Activated T-cell treated with anti-CD3 and anti-CD28 coated beads, Interleukin-2, amount 50 U/mL, for 1 hour (primary cell): ENCODE data around the gene DLGAP4.

Experiments used
- DNase-seq: peaks from one replicate; pipeline ENCODE4 v3.0.0-alpha.2; 2020

The DLGAP4 gene

DNA sequence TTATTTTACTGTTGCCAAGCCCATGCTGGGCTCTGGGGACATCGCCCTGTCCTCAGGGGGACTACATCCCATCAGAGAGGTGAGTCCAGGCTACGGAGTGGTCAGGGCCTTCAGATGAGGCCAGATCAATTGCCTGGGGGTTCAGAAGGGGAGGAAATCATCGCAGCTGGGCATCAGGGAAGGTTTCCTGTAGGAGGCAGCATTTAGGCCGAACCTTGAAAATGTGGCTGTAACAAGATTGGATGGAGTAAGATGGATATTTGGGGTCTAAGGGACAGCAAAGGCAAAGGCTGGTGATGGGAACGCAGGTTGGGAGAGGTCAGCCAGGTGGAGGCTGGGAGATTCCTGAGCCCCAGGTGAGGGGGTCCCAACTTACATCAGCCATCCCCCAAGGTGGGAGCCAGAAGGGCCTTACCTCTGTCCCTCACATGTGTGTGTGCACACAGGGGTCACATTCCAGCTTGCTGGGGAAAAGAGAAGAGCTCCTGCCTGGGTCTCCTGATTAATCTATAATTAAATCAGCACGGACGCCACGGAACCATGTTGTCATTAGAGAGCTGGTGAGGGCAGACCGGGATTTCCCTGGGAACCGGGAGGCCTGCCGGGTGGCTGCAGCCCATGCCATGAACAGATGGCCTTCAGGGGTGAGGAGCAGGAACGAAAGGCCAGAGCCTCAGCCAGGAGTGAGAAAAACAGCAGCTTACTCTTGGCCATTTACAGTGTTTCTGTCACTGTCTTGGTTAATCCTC, 30.5 kb upstream of the DLGAP4 start:
- no peak for DNase-seq

DNA sequence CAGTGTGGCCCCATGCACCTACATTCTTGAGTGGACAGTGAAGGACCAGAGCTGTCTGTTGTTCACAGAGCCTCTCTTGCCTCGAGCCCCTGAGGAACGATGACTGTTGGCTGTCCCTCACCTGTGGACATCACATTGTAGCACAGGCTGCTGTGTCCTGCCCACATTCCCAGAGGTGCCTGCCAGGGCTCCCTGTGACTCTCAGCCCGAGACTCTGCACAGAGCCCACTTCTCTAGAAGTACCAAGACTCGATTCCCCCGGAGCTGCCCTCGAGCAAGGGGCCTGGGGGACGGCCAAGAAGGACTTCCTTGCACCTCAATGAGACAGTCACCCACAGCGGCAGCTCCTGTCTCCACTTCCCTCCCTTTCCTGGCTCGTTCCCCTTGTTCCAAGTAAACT, 28.6 kb upstream of the DLGAP4 start:
- no peak for DNase-seq

DNA sequence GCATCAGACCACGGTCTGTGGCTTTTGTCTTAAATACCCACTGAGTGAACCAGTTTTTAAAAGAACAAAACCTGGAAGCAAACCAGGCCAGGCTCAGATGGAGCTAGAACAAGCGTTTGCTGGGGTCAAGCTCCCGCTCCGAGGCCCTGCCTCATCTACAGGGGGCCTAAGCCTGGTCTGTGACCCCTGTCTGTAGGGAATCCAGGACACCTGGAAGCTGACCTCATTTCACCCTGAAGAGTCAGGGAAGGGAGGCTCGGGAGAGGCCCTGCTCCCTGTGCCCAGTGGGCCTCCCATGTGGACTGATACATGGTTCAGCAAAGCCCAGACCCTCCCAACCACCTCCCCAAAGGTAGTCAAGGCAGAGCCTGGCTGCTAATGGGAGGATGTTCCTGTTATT, 26.8 kb upstream of the DLGAP4 start:
- no peak for DNase-seq

DNA sequence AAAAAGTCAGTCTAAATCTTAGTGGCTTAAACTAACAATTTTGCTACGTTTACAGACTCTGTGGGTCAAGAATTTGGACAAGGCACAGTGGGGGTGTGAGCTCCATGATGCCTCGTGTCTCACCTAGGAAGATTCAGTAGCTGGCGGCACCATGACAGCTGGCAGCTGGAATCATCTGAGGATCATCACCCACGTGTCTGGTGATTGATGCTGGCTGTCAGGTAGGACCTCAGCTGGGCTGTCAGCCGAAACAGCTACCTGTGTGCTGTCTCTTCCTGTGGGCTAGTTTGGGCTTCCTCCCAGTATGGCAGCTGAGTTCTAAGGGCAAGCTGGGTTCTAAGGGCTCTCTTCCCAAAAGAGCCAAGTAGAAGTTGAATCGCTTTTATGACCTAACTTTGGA, 26.4 kb upstream of the DLGAP4 start:
- DNase-seq, result no peak

DNA sequence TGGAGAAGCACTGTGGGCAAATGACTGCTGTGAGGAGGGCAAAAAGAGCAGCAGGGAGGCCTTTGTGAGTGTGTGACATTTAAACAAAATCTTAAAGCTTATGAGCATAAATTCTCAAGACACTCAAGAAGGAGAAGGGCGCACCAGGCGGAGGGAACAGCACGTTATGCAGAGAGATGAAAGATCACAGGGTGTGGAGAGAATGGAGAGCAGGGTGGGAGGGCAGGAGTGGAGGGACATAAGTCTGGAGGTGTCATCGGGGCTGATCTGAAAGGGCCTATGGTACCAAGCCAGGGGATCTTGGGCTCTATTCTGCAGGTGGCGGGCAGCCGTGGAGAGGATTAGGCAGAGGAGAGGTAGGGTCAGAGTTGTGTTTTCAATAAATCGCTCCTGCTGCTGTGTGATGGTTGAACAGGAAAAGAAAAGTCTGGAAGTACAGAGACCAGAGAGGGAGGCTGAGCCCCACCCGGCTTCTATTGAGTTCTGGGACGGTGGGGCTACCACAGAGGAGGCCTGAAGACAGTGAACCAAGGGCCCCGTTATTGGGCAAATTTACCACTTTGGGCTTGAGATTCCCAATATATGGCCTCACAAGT, 24.3 kb upstream of the DLGAP4 start:
- DNase-seq, result no peak

DNA sequence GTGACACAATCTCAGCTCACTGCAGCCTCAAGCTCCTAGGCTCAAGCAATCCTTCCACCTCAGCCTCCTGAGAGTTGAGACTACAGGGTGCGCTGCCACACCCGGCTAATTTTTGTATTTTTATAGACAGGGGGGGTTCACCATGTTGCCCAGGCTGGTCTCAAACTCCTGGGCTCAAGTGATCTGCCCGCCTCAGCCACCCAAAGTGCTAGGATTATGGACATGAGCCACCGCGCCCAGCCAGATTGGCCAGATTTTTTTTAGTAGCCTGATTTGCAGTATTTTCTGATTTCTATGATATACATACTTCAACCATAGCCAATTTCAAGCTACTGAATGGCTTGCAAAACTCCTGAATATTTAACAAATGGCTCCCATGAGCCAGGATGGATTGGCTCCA, 21.4 kb upstream of the DLGAP4 start:
- DNase-seq, result no peak

DNA sequence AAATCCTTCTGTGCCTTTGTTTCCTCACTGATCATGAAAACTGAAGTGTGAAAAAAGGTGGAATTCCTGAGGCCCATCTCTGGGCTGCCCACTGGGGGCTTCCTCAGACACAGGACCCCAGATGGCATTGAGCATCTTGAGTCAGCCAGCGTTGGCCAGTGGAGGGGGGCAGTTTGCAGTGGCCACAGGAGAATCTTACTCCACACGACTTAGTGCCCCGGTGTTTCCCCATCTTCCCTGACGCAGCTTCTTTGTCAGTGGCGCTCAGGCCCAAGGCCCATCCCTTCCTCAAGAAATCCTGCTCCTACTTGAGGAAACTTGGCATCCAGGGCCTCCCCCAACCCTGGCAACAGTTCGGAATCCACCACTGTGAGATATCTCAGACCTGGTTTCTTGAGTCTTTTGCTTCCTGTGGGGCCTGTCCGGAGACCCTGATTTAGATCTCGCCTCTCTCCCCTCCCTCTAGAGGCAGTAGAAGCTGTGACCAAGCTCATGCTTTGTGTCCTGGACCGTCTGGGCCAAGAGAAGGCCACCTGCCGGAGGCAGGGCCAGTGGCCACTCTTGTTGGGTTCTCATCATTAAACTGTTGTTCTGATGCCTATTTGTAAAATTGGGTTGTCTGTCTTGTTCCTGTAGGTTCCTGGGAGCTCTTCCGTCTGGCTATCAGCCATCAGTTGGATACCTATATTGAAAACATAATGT, 20.2 kb upstream of the DLGAP4 start:
- DNase-seq, result no peak

DNA sequence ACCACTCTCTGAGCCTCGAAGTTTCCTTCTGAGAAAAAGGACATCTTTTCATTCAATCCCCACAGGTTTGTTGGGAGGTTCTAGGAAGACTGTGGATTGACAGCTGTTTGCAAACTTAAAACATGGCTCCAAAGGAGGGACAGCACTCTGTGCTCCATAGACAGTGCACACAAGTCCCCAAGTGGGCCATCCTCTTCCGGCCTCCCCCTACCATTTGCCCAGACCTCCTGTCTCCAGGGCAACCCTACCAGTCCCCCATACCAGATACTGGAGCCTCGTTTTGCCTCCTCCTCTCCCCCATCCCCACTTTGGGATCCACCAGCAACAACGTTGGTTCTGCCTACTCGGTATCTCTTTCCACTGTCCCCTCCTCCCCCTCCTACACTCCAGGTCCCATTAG, 8.5 kb upstream of the DLGAP4 start:
- no peak for DNase-seq

DNA sequence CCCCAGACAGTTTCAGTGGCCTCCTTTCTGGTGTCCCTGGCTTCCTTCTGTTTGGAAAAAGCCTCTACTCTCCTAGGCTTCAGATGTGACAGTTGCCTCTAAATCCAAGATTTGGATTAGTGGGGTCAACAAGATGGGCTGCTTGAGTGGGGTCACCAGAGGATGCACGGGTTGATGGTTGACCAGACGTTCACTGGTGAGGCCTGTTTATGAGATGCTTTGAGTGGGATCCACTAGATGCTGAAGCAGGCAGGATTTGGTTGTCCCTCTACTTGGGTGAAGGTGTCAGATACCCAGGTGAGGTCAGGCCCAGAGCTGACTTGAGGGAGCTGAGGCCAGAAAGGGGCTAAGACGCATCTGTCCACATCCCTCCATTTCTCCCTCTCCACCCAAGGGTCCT, 8.1 kb upstream of the DLGAP4 start:
- DNase-seq, result no peak

DNA sequence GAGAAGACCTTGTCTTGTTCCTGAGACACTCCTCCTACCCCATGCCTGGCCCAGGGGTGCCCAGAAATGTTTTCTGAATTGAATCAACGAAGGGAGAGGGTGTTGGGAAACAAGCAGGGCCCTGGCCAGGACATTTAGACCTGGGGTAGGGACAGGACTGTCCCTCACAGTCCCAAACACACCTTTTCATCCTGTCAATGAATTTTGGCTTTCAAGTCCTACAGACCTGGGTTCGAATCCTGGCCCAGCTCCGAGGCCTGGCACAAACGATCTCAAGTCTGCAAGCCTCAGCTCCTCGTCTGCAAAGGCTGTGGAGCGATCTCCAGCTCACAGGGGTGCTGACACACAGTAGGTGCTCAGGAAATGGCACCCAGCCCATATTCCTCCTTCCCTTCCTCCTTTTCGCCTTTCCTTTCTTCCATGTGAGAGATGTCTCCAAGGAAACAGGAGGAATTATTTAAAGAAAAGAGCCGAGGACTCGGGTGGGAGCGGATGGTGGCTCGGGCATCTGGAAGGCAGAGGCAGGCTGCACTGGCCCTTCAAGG, 7.3 kb upstream of the DLGAP4 start:
- no peak for DNase-seq

DNA sequence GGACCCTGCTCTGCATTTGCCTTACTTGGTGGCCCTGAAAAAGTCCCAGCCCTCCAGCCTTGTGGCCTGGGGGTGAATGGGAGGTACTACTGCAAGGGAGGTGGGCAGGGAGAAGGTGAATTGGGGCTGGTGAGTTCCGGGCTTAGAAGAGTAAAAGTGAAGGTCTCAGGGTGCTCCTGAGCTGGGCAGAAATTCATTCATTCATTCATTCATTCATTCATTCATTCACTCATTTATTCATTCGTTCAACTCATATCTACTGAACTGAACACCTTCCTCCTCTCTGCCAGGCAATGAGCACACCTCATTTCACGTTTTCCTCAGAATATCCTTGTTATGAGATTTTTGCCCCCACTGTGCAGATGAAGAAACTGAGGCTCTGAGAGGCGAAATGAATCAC, 6.7 kb upstream of the DLGAP4 start:
- no peak for DNase-seq

DNA sequence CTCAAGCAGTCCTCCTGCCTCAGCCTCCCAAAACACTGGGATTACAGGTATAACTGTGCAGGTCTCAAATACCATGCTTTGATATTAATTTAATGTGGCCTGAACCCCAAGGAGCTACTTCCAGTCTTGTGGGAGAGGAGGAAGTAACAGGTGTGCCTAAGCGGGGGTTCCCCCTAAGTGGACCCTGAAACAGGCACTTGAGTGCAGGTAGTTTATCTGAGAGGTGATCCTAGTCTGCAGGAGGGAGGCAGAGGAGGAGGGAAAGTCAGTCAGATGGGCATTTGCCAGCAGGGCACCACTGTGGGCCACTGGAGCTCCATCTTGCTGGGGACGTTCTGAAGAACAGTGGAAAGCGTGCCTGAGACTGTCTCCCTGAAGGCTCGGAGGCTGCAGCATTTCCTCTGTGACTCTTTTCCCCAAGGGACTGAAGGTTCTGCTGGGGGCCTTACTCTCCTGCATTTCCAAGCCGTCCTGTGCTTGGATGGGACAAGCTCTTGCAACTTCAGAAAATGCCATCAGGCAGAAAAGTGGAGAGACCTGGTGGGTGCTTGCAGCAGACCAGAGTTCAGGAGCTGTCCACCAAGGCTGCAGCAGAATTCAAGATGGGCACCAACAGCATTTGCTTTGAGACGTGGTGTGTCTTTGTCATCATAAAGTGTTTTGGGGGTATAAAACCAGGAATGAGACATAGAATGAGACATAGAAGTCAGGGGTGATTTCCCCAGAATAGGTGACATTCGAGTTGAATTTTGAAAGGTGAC, 4.6 kb upstream of the DLGAP4 start:
- no peak for DNase-seq

DNA sequence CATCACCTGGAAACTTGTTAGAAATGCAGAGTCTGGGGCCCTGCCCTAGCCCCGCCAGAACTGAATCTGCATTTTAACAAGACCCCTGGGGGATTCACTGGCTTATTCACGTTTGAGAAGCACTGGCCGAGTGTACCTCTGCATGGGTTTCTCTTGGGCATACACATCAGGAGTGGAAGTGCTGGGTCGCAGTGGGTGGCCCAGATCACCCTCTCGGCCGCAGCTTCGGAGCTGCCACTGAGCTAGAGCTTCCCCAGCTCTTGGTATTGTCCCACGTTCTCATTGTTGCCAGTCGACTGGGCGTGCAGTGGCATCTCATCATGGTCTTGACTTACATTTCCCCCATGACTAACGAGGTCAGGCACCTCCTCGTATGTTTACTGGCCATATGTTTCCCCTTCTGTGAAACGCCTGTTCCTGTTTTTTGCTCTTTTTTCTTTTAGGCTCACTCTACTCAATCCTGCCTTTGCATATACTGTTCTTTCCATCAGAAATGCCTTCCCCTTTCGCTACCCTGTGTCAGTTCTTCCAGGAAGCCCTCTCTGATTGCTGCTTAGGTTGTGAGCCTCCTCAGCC, 3.0 kb upstream of the DLGAP4 start:
- DNase-seq, result no peak

DNA sequence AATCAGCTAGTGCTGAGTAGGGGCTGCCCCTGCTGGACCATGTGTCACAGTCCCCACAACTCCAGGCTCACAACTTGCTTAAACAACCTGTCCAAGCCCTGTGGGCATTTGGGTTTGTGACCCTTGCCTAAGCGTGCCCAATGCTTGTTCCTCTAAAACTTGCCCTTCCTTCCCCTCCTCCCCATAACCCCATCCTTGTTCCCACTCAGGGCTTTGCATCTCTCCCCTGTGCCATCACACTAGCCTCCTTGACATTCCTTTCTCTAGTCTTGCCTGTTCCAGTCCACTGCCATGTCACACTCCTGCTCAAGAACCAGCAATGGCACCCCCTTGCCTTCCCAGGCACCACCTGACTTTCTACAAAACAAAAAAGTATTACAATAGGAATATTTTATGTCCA, 2.3 kb upstream of the DLGAP4 start:
- DNase-seq, result no peak

DNA sequence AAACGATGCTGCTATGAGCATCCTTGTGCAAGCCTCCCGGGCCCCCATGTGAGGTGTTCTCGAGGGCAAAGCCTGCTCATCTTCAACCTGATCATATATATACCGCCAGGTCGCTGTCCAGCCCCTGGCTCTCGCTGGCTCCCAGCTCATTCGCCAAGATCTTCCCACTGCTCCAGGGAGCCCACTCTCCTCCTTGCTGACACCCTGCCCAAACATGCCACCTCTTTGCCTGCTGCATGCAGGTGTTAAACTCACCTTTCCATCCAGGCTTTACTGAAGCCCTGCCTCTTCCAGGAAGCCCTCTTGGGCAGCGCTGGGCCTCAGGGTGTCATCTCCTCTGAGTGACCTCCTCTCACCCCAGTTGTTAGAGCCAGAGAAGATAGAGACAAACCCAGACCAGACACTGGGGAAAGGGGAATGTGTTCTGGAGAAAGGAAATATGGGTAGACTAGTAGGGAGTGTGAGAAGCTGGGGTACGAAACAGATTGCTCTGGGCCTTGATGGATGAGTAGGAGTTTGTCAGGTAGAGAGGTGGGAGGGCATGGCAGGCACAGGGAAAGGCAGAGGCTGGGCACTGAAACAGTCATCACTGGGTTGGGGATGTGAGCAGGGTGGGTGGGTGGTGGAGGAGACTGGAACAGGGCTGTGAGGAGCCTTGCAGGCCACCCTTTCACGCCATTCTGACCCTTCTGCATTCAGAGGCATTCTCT, 1.2 kb upstream of the DLGAP4 start:
- no peak for DNase-seq

DNA sequence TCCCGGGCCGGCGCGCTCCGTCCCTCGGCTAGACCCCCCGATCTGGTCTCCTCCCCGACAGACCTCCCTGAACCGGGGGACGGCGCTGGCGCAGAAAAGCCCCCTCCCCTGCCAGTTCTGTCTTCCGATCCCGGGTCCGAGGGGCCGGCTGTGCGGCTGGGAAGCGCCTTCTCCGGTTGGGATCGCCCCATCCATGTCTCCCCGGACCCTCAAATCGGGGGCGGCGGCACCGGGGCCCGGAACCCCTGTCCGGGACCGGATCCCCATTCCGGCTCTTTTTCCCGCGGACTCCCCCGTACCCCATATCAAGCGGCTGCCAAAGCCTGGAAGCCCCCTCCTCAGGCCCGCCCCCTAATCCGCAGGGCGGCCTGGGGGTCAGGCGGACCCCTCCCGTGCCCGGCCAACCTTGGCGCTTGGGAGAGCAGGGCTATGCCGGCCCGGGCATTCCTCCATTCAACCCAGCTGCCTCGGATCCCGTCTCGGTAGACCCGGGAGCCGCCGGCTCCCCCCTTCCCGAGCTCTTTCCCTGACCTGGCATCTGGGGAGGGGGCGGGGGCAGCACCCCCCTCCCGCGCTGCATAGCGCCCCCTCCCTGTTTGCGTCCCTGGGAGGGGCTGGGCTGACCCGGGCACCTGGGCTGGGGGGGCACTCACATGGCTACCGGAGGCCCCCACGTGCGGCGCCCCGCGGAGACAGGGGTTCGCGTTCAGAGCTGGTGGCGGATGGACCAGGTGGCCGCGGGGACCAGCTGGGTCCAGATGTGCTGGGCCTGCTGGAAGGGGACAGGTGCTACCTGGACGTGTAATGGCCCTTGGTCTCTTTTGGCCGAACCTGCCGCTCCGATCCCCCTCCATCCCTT, 643 bp downstream of the DLGAP4 start:
- no peak for DNase-seq

DNA sequence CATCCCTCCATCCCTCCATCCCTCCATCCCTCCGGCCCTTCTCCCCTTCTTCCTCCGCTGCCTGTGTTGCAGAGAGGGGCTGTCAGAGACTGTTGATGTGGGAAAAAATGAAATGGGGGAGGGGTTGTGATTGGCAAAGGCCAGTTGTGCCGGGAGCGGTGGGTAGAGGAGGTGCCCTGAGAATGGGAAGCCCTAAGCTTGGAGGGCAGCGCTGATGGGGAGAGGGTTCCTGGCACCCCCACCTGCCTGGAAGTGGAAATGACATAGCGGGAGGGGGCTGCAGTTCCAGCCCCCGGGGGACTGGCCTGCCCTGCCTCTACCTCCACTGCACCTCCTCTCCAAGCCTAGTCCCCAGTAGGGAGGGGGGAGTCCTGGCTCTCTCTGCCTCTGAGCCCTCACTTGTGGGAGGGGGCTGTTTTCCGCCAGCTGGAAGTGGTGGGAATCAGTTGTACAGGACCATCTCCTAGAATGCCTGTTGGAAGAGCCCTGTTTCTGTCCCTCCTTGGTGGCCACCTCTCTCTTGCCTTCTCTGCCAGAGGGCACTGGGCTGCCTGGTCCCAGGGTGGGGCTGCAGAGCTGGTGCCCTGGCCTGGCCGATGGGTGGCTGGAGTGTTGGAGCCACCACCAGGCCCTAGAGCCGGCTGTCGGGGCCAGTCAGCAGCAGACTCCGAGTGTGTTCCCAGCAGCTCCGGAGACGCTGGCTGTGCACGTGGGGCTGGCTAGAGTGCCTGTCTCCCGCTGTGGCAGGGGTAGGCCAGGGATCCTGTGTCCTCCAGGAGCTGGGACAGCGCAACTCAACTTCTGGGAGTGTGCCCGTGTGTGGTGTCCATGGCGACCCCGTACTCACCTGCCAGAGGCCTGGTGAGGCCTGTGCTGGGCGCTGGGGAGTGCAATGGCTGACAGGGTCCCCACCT, 1.5 kb downstream of the DLGAP4 start:
- DNase-seq, result no peak

DNA sequence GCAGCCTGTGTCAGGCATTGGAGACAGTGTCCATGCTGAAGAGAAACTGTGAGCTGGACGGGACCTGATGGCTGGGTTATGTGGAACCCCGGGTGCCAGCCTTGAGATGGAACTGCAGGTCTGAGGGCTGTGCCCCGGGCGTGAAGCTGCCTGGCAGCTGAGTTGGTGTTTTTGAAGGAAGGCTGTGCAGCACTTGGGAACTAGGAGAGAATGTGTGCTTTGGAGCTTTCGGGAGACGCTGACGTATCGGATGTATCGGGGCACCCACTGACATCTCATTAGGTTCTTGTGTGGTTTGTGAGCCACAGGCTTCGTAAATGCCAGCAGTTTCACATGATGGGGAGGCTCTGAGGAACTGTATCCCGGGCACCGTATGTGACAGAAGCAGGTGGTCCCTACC, 2.2 kb downstream of the DLGAP4 start:
- no peak for DNase-seq

DNA sequence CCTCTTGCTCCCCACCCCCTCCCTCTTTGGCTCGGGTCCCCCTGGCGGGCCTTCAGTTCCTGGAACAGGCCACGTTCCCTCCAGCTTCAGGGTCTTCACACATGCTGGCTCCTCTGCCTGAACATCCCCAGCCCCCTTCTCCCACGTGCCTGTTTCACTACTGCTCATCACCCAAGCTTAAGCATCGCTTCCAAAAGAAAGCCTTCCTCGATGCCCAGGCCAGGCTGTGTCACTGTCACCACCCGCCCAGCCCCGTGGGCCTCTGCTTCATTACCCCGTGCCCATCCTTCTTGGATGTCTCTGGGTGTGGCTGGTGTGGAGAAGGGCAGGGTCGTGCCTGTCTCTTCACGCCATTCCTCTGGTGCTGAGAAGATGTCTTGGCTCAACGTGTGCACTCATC, 2.8 kb downstream of the DLGAP4 start:
- no peak for DNase-seq

DNA sequence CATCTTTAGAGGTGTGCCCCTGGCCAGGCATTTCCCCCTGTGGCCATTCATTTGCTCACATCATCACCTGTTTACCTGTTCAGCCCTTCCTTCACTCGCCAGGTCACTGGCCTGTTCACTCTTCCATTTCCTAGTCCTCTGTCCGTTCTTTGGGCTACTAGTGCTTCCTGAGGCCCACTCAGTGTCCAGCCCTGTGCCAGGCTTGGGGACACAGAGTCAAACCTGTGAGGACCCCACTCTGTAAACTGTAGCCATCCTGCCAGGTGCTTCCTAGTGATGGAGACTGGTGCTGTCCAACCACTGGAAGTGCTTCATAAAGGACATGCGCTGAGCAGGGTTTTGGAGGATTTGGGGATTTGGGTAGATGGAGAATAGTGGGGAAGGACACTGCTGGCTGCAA, 3.5 kb downstream of the DLGAP4 start:
- no peak for DNase-seq
